Mononuclear cell (primary cell): Measurements from ENCODE around the gene HCK. TPM values are rescaled to one million over a fixed set of nuclear protein-coding genes. Genes with fewer than 3 reads are reported as not detected.
"Not testable (repeated sequence)": the region's sequence is repeated elsewhere in the genome, so short reads cannot be mapped to it uniquely, and the experiment has no call there.

Experiments
- H3K27me3 ChIP-seq: 2 replicates; pipeline ENCODE4 v1.6.0; 2011; ENCODE audit warnings: low read length, control low read depth; ENCODE audit not compliant: insufficient read depth
- H3K4me1 ChIP-seq: 2 replicates; pipeline ENCODE4 v1.5.1; 2011; ENCODE audit warnings: mild to moderate bottlenecking, low read length, control low read depth; ENCODE audit not compliant: insufficient read depth
- H3K4me3 ChIP-seq: 2 replicates; pipeline ENCODE4 v1.5.1; 2011; ENCODE audit warnings: mild to moderate bottlenecking, low read length, moderate library complexity
- H3K9me3 ChIP-seq: 2 replicates; pipeline ENCODE4 v1.5.1; 2011; ENCODE audit warnings: low read depth, mild to moderate bottlenecking, control low read depth, low read length
- total RNA-seq: library from RNA; depleted of rRNA; stranded (reverse); fragments of >200 nt; gene quantifications from one replicate; pipeline ENCODE4 v1.2.3, GENCODE V29; 2012

The HCK gene
- total RNA-seq, 1 donor, result 52.4 TPM

GRCh38 chr20:32019156-32019510 lies 32.9 kb upstream of the HCK start:
- peaks cover 53% of the 10 kb centered on the region for H3K27me3 ChIP-seq
- H3K9me3 ChIP-seq, result no peaks in the 10 kb centered on the region
- H3K4me3 ChIP-seq, result no peak overlapping the region
- H3K4me1 ChIP-seq, result peaks cover 6% of the 10 kb centered on the region

GRCh38 chr20:32019563-32020463 lies 32.2 kb upstream of the HCK start:
- Histone ChIP-seq H3K27me3 (peaks cover 54% of the 10 kb centered on the region), H3K4me1 (peaks cover 6% of the 10 kb centered on the region), H3K4me3 (no peak overlapping the region), H3K9me3 (no peaks in the 10 kb centered on the region)

GRCh38 chr20:32021091-32021490 lies 31.0 kb upstream of the HCK start:
- Histone ChIP-seq H3K9me3 (no peaks in the 10 kb centered on the region), H3K4me1 (peaks cover 6% of the 10 kb centered on the region), H3K27me3 (peaks cover 50% of the 10 kb centered on the region), H3K4me3 (no peak overlapping the region)

- peaks cover 2% of the 10 kb centered on the region for H3K4me1 ChIP-seq
- H3K27me3 ChIP-seq, result peaks cover 34% of the 10 kb centered on the region
- no peak overlapping the region for H3K4me3 ChIP-seq
- H3K9me3 ChIP-seq, result no peaks in the 10 kb centered on the region
These were observed 27.3 kb upstream of the HCK start for GRCh38 chr20:32024683-32025295.

DNA sequence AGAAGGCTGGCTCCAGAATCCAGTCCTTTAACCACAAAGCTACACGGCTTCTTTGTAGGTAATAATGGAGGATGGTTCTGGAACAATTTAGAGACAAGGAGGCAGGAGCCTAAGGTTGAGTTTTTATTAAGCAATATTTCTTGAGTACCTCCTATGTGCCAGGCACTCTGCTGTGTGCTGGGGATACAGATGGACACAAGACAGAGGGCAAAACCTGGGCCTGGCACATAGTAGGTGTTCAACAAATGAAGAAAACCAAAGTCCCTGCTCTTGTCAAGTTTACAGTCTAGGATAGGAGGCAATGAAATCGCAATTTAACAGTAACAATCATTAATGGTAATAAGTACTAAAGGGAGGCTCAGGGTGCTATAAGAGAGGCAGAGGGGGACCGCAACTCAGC lies 24.4 kb upstream of the HCK start:
- peaks cover 17% of the 10 kb centered on the region for H3K4me1 ChIP-seq
- no peaks in the 10 kb centered on the region for H3K9me3 ChIP-seq
- no peak overlapping the region for H3K4me3 ChIP-seq
- peaks cover 10% of the 10 kb centered on the region for H3K27me3 ChIP-seq

DNA sequence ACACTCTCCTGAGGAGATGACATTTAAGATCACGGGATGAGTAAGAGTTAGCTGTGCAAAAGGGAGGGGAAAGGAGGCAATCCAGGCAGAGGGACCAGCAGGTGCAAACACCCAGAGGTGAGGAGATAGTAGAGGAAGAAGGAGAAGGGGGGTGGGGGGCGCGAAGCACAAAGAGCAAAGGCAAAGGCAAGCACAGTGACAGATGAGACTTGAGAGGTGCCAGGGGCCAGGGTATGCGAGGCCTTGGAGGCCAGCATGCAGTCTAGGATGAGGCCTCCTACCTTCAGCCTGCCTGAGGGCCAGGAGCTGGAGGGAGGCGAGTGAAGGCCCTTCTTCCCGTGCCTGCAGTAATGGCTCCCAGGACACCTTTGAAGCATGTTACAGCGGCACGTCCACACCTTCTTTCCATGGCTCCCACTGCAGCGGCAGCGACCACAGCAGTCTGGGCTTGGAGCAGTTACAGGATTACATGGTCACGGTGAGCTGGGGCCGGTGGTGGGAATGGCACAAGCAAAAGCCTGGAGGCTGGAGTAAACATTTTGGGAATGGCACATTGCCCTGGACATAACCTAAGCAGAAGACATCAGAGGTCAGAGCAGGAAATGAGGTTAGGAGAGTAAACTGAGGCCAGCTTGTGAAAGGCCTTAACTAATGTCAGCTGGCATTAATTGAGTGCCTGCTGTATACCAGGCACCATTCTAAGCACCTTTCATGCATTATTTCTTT lies 23.2 kb upstream of the HCK start:
- peaks cover 28% of the 10 kb centered on the region for H3K4me1 ChIP-seq
- H3K4me3 ChIP-seq, result no peak overlapping the region
- H3K27me3 ChIP-seq, result peaks cover 6% of the 10 kb centered on the region
- no peaks in the 10 kb centered on the region for H3K9me3 ChIP-seq

DNA sequence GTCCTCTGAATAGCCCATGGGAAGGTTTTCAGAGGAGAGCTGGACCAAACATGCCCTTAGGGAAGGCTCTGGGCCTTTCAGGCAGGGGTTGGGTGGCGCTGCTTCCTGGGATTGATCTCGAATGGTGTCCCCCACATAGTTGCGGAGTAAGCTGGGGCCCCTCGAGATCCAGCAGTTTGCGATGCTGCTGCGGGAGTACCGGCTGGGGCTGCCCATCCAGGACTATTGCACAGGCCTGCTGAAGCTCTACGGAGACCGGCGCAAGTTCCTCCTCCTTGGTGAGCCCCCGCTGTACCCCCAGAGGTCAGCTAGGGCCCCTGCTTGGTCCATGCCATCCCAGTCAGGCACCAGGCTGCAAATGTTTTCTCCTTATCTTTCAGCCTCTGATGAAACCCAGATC lies 22.5 kb upstream of the HCK start:
- Histone ChIP-seq H3K27me3 (peaks cover 3% of the 10 kb centered on the region), H3K9me3 (no peaks in the 10 kb centered on the region), H3K4me1 (peaks cover 36% of the 10 kb centered on the region), H3K4me3 (no peak overlapping the region)

DNA sequence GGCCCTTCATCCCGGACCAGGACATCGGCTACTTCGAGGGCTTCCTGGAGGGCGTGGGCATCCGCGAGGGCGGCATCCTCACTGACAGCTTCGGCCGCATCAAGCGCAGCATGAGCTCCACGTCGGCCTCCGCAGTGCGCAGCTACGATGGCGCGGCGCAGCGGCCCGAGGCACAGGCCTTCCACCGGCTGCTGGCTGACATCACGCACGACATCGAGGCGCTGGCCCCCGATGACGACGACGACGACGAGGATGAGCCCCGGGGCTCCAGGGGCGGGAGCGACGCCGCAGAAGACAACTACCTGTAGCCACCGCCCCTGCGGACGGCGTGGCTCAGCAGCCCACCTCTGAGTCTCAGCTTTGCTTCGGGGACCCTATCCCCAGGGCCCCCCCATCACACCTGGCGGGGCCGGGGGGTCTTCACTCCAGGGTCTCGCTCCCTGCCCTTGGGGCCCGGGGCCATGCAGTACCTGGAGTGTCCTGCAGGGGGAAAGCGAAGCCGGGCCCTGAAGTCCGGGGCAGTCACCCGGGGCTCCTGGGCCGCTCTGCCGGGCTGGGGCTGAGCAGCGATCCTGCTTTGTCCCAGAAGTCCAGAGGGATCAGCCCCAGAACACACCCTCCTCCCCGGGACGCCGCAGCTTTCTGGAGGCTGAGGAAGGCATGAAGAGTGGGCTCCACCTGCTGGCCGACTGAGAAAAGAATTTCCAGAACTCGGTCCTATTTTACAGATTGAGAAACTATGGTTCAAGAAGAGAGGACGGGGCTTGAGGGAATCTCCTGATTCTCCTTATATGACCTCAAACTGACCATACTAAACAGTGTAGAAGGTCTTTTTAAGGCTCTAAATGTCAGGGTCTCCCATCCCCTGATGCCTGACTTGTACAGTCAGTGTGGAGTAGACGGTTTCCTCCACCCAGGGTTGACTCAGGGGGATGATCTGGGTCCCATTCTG lies 20.8 kb upstream of the HCK start:
- no peaks in the 10 kb centered on the region for H3K27me3 ChIP-seq
- no peak overlapping the region for H3K4me3 ChIP-seq

DNA sequence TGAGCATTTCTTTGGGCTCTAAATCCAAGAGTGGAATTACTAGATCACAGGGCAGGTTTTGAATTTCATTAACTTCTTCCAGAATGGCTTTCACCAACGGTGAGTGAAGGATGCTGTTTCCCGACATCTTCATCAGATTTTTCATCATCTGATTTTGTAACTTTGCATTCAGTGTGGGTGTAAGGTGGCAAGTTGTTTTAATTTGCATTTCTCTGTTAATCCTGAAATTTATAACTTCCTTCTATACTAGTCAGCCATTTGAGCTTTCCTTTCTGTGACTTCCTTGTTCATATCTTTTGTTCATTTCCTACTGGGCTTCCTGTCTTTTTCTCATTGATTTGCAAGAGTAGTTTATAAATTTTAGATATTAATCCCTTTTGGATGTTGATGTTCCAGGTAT lies 18.7 kb upstream of the HCK start:
- no peak overlapping the region for H3K4me3 ChIP-seq
- H3K27me3 ChIP-seq, result no peaks in the 10 kb centered on the region
- no peaks in the 10 kb centered on the region for H3K9me3 ChIP-seq
- H3K4me1 ChIP-seq, result peaks cover 74% of the 10 kb centered on the region

More for the DNA sequence above, 20.8 kb upstream of the HCK start:
- no peaks in the 10 kb centered on the region for H3K9me3 ChIP-seq
- H3K4me1 ChIP-seq, result peaks cover 53% of the 10 kb centered on the region

GRCh38 chr20:32033721-32034120 lies 18.3 kb upstream of the HCK start:
- not testable (repeated sequence) for H3K27me3 ChIP-seq, H3K4me3 ChIP-seq, H3K9me3 ChIP-seq
- peaks cover 78% of the 10 kb centered on the region for H3K4me1 ChIP-seq

DNA sequence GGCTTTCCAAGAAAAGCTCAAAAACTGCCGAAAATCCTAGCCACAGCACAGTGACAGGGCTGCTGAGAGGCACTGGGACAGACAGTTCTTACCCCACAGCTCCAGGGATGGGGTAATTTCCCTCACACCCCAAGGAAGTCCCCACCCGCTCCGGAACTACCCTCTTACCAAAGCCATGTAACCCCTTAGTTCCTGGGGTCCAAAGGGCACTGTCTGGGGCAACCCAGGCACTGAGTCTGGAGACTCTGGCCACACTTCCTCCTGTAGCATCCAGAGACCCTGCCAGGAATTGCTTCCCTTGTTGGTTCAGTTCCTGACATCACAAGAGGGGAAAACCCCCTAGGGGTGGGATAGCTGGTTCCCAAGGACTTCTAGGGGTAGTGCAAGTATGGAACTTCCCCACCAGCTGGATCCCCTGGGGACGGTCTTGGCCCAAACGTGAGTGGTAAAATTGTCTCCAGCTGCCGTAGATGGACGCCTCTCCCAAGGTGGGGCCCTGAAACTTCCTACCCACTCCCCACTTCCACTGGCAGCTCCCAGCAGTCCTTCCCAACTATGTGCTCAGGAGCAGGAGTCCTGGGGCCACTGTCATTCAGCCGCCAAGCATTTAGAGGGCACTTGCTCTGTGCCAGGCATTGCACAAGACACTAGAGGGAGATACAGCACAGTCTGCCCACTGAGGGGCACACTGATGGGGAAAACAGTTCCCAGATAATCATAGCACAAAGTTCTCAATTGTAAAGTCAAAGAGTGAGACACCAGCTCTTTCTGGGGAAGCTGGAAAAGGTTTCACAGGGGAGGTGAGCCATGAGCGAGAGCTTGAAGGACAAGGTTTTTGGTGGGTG lies 17.2 kb upstream of the HCK start:
- Histone ChIP-seq H3K27me3 (no peaks in the 10 kb centered on the region), H3K4me3 (no peak overlapping the region), H3K9me3 (no peaks in the 10 kb centered on the region), H3K4me1 (peaks cover 87% of the 10 kb centered on the region)

DNA sequence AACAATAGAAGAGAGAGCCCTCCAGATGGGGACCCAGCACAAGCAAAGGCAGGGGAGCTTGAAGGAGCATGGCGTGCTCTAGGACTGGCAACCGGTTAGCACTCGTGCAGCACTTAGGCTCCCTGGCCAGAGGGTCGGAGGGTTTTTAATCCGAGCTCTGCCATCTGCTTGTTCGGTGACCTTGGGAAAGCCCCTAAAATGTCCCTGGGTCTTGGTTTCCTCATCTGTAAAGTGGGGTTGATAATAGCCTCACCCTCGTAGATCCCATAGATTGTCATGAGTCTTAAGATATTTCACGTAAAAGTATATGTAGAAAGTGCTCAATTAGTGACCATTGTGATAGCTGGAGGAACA lies 16.6 kb upstream of the HCK start:
- Histone ChIP-seq H3K4me3 (no peak overlapping the region), H3K27me3 (no peaks in the 10 kb centered on the region), H3K4me1 (peaks cover 91% of the 10 kb centered on the region), H3K9me3 (no peaks in the 10 kb centered on the region)

DNA sequence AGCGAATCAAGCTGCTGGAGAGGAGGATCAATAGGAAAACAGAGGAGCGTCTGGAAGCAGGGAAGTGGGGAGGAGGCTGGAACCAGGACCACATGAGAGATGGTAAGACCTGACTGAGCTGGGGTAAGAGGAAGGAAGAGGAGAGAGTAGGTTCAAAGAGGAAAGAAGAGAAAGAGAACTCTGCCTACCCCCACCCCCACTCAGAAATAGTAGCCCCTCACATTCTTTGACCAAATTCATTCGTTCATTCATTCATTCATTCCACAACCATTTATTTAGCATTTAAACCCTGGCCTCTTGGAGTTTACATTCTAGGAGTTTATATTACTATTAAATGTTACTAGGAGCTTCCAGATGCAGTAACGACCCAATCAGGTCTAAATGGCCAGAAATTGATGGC lies 15.8 kb upstream of the HCK start:
- H3K27me3 ChIP-seq, result no peaks in the 10 kb centered on the region
- H3K4me3 ChIP-seq, result no peak overlapping the region
- peaks cover 94% of the 10 kb centered on the region for H3K4me1 ChIP-seq
- no peaks in the 10 kb centered on the region for H3K9me3 ChIP-seq
